IMR-90 (cell line): Measurements from ENCODE around the gene SNX21. TPM values are rescaled to one million over a fixed set of nuclear protein-coding genes. Genes with fewer than 3 reads are reported as not detected.

ENCODE experiments used
- ATAC-seq: fragments of 200-7000 bp; cut with Tn5 transposase; 2 replicates; pipeline ENCODE4 v1.9.1; 2020; ENCODE audit warnings: low read depth, mild to moderate bottlenecking, moderate library complexity
- BruUV-seq: library from RNA; stranded (reverse); fragments of 400-500 nt; replicated peaks from 2 replicates; lab custom pipeline; 2021; lab: Mats Ljungman, UMichigan
- CTCF ChIA-PET: fragments of 300-600 bp; formaldehyde crosslinking; extraction: SDS; loops from one replicate; lab custom pipeline; 2021; ENCODE audit warnings: antibody characterized with exemption; lab: Yijun Ruan, JAX
- POLR2A ChIA-PET: fragments of 300-600 bp; sonication (Branson Sonifier 250); formaldehyde crosslinking; loops from one replicate; lab custom pipeline; 2022; ENCODE audit warnings: antibody characterized with exemption; ENCODE audit not compliant: unreplicated experiment; lab: Charles Lee
- DNase-seq: peaks from one replicate; pipeline ENCODE4 v3.0.0; 2013
- H2AFZ ChIP-seq: replicated peaks from 2 replicates; pipeline ENCODE3; 2013; ENCODE audit warnings: low read length, mild to moderate bottlenecking; ENCODE audit not compliant: poor library complexity
- H2AK5ac ChIP-seq: 2 replicates; pipeline ENCODE4 v1.6.1; 2013; ENCODE audit warnings: low read depth, low read length, inconsistent platforms
- H2AK9ac ChIP-seq: replicated peaks from 2 replicates; pipeline ENCODE3; 2013; ENCODE audit warnings: mild to moderate bottlenecking, low read depth, low read length, moderate library complexity; ENCODE audit not compliant: poor library complexity
- H2BK120ac ChIP-seq: 2 replicates; pipeline ENCODE4 v1.6.1; 2013; ENCODE audit warnings: low read depth, low read length, inconsistent platforms
- H2BK15ac ChIP-seq: 3 replicates; pipeline ENCODE4 v1.6.1; 2013; ENCODE audit warnings: low read depth, low read length, inconsistent platforms
- H2BK20ac ChIP-seq: 2 replicates; pipeline ENCODE4 v1.6.1; 2013; ENCODE audit warnings: low read depth, mild to moderate bottlenecking, inconsistent platforms, low read length, moderate library complexity
- H2BK5ac ChIP-seq: 2 replicates; pipeline ENCODE4 v1.6.1; 2013; ENCODE audit warnings: mild to moderate bottlenecking, low read depth, low read length, inconsistent platforms; ENCODE audit not compliant: poor library complexity, severe bottlenecking
- H3K14ac ChIP-seq: replicated peaks from 2 replicates; pipeline ENCODE4 v1.6.1; 2013; ENCODE audit warnings: low read depth, low read length, inconsistent platforms
- H3K18ac ChIP-seq: 2 replicates; pipeline ENCODE4 v1.6.1; 2013; ENCODE audit warnings: low read depth, low read length, control low read depth
- H3K23ac ChIP-seq: 2 replicates; pipeline ENCODE4 v1.6.1; 2013; ENCODE audit warnings: low read depth, low read length, inconsistent platforms
- H3K27ac ChIP-seq: 2 replicates; pipeline ENCODE4 v1.5.1; 2013; ENCODE audit warnings: mild to moderate bottlenecking, control low read depth, low read length; ENCODE audit not compliant: insufficient read depth
- H3K27me3 ChIP-seq: 2 replicates; pipeline ENCODE4 v1.6.1; 2013; ENCODE audit warnings: low read length; ENCODE audit not compliant: control insufficient read depth, insufficient read depth
- H3K36me3 ChIP-seq: 2 replicates; pipeline ENCODE4 v1.6.1; 2013; ENCODE audit warnings: low read length, mixed read lengths; ENCODE audit not compliant: control insufficient read depth, insufficient read depth
- H3K4ac ChIP-seq: 2 replicates; pipeline ENCODE4 v1.6.1; 2013; ENCODE audit warnings: low read depth, low read length, inconsistent platforms
- H3K4me1 ChIP-seq: 2 replicates; pipeline ENCODE4 v1.6.1; 2013; ENCODE audit warnings: low read length, mixed read lengths; ENCODE audit not compliant: control insufficient read depth, insufficient read depth
- H3K4me2 ChIP-seq: 2 replicates; pipeline ENCODE4 v1.6.1; 2013; ENCODE audit warnings: low read depth, mild to moderate bottlenecking, control low read depth, low read length, moderate library complexity
- H3K4me3 ChIP-seq: 2 replicates; pipeline ENCODE4 v1.5.1; 2013; ENCODE audit warnings: low read depth, mild to moderate bottlenecking, control low read depth, low read length, moderate library complexity; ENCODE audit not compliant: insufficient read depth
- H3K56ac ChIP-seq: 2 replicates; pipeline ENCODE4 v1.6.1; 2013; ENCODE audit warnings: low read length, inconsistent platforms; ENCODE audit not compliant: insufficient read depth; ENCODE audit errors: extremely low read depth
- H3K79me1 ChIP-seq, 2 experiments: 2 replicates each; pipeline ENCODE4 v1.6.1; 2013; ENCODE audit warnings: low read length in 2 of 2, inconsistent platforms in 1 of 2, low read depth in 1 of 2
- H3K9ac ChIP-seq: 2 replicates; pipeline ENCODE4 v1.6.1; 2013; ENCODE audit warnings: low read depth, low read length, control low read depth
- H3K9me1 ChIP-seq: 2 replicates; pipeline ENCODE4 v1.6.1; 2013; ENCODE audit warnings: low read length, inconsistent platforms; ENCODE audit not compliant: insufficient read depth
- H3K9me3 ChIP-seq: 2 replicates; pipeline ENCODE4 v1.6.1; 2013; ENCODE audit warnings: low read length; ENCODE audit not compliant: control insufficient read depth, insufficient read depth
- H4K20me1 ChIP-seq: 2 replicates; pipeline ENCODE4 v1.6.1; 2013; ENCODE audit warnings: low read length, inconsistent platforms; ENCODE audit not compliant: insufficient read depth
- H4K5ac ChIP-seq: 2 replicates; pipeline ENCODE4 v1.6.1; 2013; ENCODE audit warnings: mild to moderate bottlenecking, low read depth, low read length, control low read depth
- H4K8ac ChIP-seq, 2 experiments: 2 replicates each; pipeline ENCODE4 v1.6.1; 2013; ENCODE audit warnings: low read depth in 2 of 2, low read length in 2 of 2, control low read depth in 1 of 2, inconsistent platforms in 1 of 2
- H4K91ac ChIP-seq: 2 replicates; pipeline ENCODE4 v1.6.1; 2013; ENCODE audit warnings: low read depth, low read length, inconsistent platforms; ENCODE audit not compliant: insufficient read depth
- BHLHE40 ChIP-seq: fragments of 150-350 bp; IDR thresholded peaks from 2 replicates; pipeline ENCODE4 v1.6.1; 2016; ENCODE audit warnings: mild to moderate bottlenecking, low read depth, low read length
- CEBPB ChIP-seq: IDR thresholded peaks from 2 replicates; pipeline ENCODE4 v1.6.1; 2012; ENCODE audit warnings: low read depth, low read length, improper control_type of control experiment
- FOS ChIP-seq: fragments of 150-350 bp; IDR thresholded peaks from 2 replicates; pipeline ENCODE4 v1.6.1; 2016; ENCODE audit warnings: low read depth, low read length
- MAZ ChIP-seq: IDR thresholded peaks from 2 replicates; pipeline ENCODE4 v1.6.1; 2012; ENCODE audit warnings: low read depth, mild to moderate bottlenecking, low read length, improper control_type of control experiment, moderate library complexity, borderline replicate concordance
- MXI1 ChIP-seq: IDR thresholded peaks from 2 replicates; pipeline ENCODE4 v1.6.1; 2012; ENCODE audit warnings: low read depth, mild to moderate bottlenecking, low read length, moderate library complexity, borderline replicate concordance
- RCOR1 ChIP-seq: IDR thresholded peaks from 2 replicates; pipeline ENCODE4 v1.6.1; 2012; ENCODE audit warnings: mild to moderate bottlenecking, low read length, improper control_type of control experiment; ENCODE audit not compliant: insufficient replicate concordance
- RFX5 ChIP-seq: IDR thresholded peaks from 2 replicates; pipeline ENCODE4 v1.8.0; 2012; ENCODE audit warnings: low read depth, mild to moderate bottlenecking, low read length, moderate library complexity
- WGBS, 2 experiments: methylation state at CpG; one replicate each; pipeline versions ENCODE4 v1.1.5 to v1.1.7; 2013; ENCODE audit warnings: missing lambda C conversion rate in 2 of 2; ENCODE audit not compliant: insufficient read length in 1 of 2; ENCODE audit errors: extremely low coverage in 2 of 2; 5-methylcytosine and 5-hydroxymethylcytosine counted together
- dilution Hi-C: fragments of 300-500 bp; cut with HindIII; formaldehyde crosslinking; loops from one replicate; pipeline ENCODE4 v1.14.3; 2018; ENCODE audit warnings: low sequenced_read_pairs; ENCODE audit not compliant: unreplicated experiment
- in situ Hi-C: fragments of 300-500 bp; cut with MboI; formaldehyde crosslinking; loops from 3 replicates; pipeline ENCODE4 v1.14.3; 2019; ENCODE audit warnings: low sequenced_read_pairs, inconsistent platforms, mixed read lengths
- intact Hi-C: fragments of 100-400 bp; cut with micrococcal nuclease; formaldehyde crosslinking; loops from 2 replicates; pipeline ENCODE4 v1.10.0; 2022
- polyA plus RNA-seq, 3 experiments: library from polyadenylated mRNA; depleted of rRNA; stranded (reverse); fragments of >200 nt; gene quantifications; 2 replicates each; pipeline ENCODE4 v1.2.3, GENCODE V29; 2012; ENCODE audit warnings: low replicate concordance in 1 of 3
- total RNA-seq: library from RNA; depleted of rRNA; stranded (reverse); fragments of >200 nt; gene quantifications from 2 replicates; pipeline ENCODE4 v1.2.3, GENCODE V29; 2012
- TF ChIP-seq, protein P1 (sequence below): conservative IDR thresholded peaks from 2 replicates; pipeline ENCODE4 v1.5.1; 2012; ENCODE audit warnings: mild to moderate bottlenecking, low read depth, low read length, improper control_type of control experiment

Gene SNX21
- total and polyA plus RNA-seq, 2 of the 4 experiments (the other 2 are of a cell fraction) = 11.1 to 17.9 TPM

- H4K5ac ChIP-seq = no peak overlapping the region
- DNase-seq (no peak), ATAC-seq (no peak)
- no peak overlapping the region for H3K4me2 ChIP-seq
- H3K79me1 ChIP-seq = peaks cover 7 to 12% of the 10 kb centered on the region in 2 experiments
- WGBS, 2 experiments = 100% methylated on average over 1 of the region's 5 CpGs; no CpG with 5 or more reads in 1 of the 2 experiments
- no peak overlapping the region for H3K4me3 ChIP-seq
- no peak overlapping the region for H3K23ac ChIP-seq
- dilution Hi-C loops (no loop called here), intact Hi-C loops (no loop called here), in situ Hi-C loops (no loop called here)
- H2AFZ ChIP-seq = no peak overlapping the region
- 0 out of 2 replicates have a peak overlapping the region, but pooled peaks have one; percentile 9 for H4K91ac ChIP-seq
- no peak overlapping the region for H3K56ac ChIP-seq
- no peak overlapping the region for H3K9ac ChIP-seq
- peak overlapping the region; percentile 70; the same call in 2 of the 3 replicates for H2BK15ac ChIP-seq
- POLR2A ChIA-PET = no interaction called here
- H3K14ac ChIP-seq = no peak overlapping the region
- H2BK20ac ChIP-seq = peak overlapping the region; percentile 60; the same call in 1 of the 2 replicates
- H3K4ac ChIP-seq = peak overlapping the region; percentile 15; the same call in 1 of the 2 replicates
- H4K20me1 ChIP-seq = no peaks in the 10 kb centered on the region; the same call in 1 of the 2 replicates
- H3K9me1 ChIP-seq = no peaks in the 10 kb centered on the region; the same call in 1 of the 2 replicates
- H3K4me1 ChIP-seq = 0 out of 2 replicates have a peak, but pooled peaks cover 3% of the 10 kb centered on the region
- 0 out of 2 replicates have a peak overlapping the region, but pooled peaks have one; percentile 27 for H2AK5ac ChIP-seq
- no peaks in the 10 kb centered on the region for H3K27me3 ChIP-seq
- no peak overlapping the region for H2AK9ac ChIP-seq
- H3K36me3 ChIP-seq = no peaks in the 10 kb centered on the region
- 0 out of 2 replicates have a peak overlapping the region, but pooled peaks have one; percentile 23 for H3K27ac ChIP-seq
- TF ChIP-seq, protein P1, sequence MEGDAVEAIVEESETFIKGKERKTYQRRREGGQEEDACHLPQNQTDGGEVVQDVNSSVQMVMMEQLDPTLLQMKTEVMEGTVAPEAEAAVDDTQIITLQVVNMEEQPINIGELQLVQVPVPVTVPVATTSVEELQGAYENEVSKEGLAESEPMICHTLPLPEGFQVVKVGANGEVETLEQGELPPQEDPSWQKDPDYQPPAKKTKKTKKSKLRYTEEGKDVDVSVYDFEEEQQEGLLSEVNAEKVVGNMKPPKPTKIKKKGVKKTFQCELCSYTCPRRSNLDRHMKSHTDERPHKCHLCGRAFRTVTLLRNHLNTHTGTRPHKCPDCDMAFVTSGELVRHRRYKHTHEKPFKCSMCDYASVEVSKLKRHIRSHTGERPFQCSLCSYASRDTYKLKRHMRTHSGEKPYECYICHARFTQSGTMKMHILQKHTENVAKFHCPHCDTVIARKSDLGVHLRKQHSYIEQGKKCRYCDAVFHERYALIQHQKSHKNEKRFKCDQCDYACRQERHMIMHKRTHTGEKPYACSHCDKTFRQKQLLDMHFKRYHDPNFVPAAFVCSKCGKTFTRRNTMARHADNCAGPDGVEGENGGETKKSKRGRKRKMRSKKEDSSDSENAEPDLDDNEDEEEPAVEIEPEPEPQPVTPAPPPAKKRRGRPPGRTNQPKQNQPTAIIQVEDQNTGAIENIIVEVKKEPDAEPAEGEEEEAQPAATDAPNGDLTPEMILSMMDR = no peak
- TF ChIP-seq RFX5 (no peak), FOS (no peak), MXI1 (no peak), RCOR1 (no peak), BHLHE40 (no peak), CEBPB (no peak), MAZ (no peak)
- no TSS peak for BruUV-seq
- H2BK5ac ChIP-seq = no peak overlapping the region
- no peaks in the 10 kb centered on the region for H3K9me3 ChIP-seq
- CTCF ChIA-PET = no interaction called here
- H3K18ac ChIP-seq = no peak overlapping the region
- peak overlapping the region in 1 of 2 experiments; percentile 21; a peak in 1 of 4 replicates for H4K8ac ChIP-seq
- peak overlapping the region; percentile 27; the same call in 1 of the 2 replicates for H2BK120ac ChIP-seq
Observed at GRCh38 chr20:45866454-45866853, 32.9 kb downstream of the SNX21 start.
